Liver (tissue), 3 donors: ENCODE measurements around the gene STUM.

Source experiments
- EGR1 ChIP-seq, 2 donors: IDR thresholded peaks; 2 replicates each; pipeline ENCODE4 v1.6.1; 2016 to 2018; ENCODE audit warnings: antibody characterized with exemption in 2 of 2, low read depth in 2 of 2
- GABPA ChIP-seq, 2 donors: IDR thresholded peaks in 1 of 2; conservative IDR thresholded peaks in 1 of 2; 2 replicates each; pipeline ENCODE4 v1.6.1; 2016; ENCODE audit warnings: antibody characterized with exemption in 2 of 2, mild to moderate bottlenecking in 1 of 2, moderate library complexity in 1 of 2
- JUND ChIP-seq, 2 donors: IDR thresholded peaks; 2 replicates each; pipeline ENCODE4 v1.6.1; 2016; ENCODE audit warnings: antibody characterized with exemption in 2 of 2
- RAD21 ChIP-seq, 2 donors: IDR thresholded peaks; 2 replicates each; pipeline ENCODE4 v1.6.1; 2016; ENCODE audit warnings: antibody characterized with exemption in 2 of 2, mild to moderate bottlenecking in 2 of 2
- SP1 ChIP-seq: IDR thresholded peaks from 2 replicates; pipeline ENCODE4 v1.6.1; 2018; ENCODE audit warnings: antibody characterized with exemption, mild to moderate bottlenecking
- TAF1 ChIP-seq: conservative IDR thresholded peaks from 2 replicates; pipeline ENCODE4 v1.6.1; 2016; ENCODE audit warnings: antibody characterized with exemption, mild to moderate bottlenecking
- YY1 ChIP-seq: IDR thresholded peaks from 2 replicates; pipeline ENCODE4 v1.6.1; 2016; ENCODE audit warnings: antibody characterized with exemption, mild to moderate bottlenecking
- TF ChIP-seq, protein P1 (sequence below): fragments of 150-350 bp; IDR thresholded peaks from 2 replicates; pipeline ENCODE4 v1.5.1; 2017; ENCODE audit warnings: improper control_type of control experiment, low read depth, low read length; ENCODE audit not compliant: missing input control
- TF ChIP-seq, protein P2 (sequence below): IDR thresholded peaks from 2 replicates; pipeline ENCODE4 v1.6.1; 2016; ENCODE audit warnings: antibody characterized with exemption, mild to moderate bottlenecking
- TF ChIP-seq, protein P3 (sequence below): IDR thresholded peaks from 2 replicates; pipeline ENCODE4 v1.6.1; 2016; ENCODE audit warnings: antibody characterized with exemption
- TF ChIP-seq, protein P4 (sequence below): IDR thresholded peaks from 2 replicates; pipeline ENCODE4 v1.6.1; 2016; ENCODE audit warnings: antibody characterized with exemption
- donor health status: healthy.
- donor health status: healthy.

DNA sequence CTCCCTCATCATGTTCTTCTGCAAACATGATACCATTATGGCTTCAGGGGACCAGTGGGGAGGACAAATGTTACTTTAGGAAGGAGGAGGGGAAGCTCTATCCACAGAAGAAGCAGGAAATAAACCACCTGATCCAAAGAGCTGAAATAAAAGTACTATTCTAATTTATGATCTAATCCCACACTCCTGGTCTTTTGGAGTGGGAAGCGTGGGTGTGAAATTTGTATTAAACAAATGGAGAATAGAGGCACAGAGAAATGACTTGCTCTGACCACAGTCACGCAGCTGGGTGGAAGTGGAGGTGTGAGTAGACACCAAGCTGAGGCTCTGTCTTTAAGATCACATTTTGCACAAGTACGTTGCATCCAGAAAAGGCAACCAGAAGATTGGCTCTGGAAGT is 14.5 kb upstream of the STUM start:
- TF ChIP-seq YY1: no peak
- TF ChIP-seq, protein P1, sequence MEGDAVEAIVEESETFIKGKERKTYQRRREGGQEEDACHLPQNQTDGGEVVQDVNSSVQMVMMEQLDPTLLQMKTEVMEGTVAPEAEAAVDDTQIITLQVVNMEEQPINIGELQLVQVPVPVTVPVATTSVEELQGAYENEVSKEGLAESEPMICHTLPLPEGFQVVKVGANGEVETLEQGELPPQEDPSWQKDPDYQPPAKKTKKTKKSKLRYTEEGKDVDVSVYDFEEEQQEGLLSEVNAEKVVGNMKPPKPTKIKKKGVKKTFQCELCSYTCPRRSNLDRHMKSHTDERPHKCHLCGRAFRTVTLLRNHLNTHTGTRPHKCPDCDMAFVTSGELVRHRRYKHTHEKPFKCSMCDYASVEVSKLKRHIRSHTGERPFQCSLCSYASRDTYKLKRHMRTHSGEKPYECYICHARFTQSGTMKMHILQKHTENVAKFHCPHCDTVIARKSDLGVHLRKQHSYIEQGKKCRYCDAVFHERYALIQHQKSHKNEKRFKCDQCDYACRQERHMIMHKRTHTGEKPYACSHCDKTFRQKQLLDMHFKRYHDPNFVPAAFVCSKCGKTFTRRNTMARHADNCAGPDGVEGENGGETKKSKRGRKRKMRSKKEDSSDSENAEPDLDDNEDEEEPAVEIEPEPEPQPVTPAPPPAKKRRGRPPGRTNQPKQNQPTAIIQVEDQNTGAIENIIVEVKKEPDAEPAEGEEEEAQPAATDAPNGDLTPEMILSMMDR: no peak
- TF ChIP-seq GABPA (IDR thresholded peaks at IDR 0.05 in 1 of 2, conservative IDR thresholded peaks at IDR 0.05 in 1 of 2): no peak
- no peak for TF ChIP-seq RAD21 (IDR thresholded peaks at IDR 0.05)
- TF ChIP-seq, protein P2, sequence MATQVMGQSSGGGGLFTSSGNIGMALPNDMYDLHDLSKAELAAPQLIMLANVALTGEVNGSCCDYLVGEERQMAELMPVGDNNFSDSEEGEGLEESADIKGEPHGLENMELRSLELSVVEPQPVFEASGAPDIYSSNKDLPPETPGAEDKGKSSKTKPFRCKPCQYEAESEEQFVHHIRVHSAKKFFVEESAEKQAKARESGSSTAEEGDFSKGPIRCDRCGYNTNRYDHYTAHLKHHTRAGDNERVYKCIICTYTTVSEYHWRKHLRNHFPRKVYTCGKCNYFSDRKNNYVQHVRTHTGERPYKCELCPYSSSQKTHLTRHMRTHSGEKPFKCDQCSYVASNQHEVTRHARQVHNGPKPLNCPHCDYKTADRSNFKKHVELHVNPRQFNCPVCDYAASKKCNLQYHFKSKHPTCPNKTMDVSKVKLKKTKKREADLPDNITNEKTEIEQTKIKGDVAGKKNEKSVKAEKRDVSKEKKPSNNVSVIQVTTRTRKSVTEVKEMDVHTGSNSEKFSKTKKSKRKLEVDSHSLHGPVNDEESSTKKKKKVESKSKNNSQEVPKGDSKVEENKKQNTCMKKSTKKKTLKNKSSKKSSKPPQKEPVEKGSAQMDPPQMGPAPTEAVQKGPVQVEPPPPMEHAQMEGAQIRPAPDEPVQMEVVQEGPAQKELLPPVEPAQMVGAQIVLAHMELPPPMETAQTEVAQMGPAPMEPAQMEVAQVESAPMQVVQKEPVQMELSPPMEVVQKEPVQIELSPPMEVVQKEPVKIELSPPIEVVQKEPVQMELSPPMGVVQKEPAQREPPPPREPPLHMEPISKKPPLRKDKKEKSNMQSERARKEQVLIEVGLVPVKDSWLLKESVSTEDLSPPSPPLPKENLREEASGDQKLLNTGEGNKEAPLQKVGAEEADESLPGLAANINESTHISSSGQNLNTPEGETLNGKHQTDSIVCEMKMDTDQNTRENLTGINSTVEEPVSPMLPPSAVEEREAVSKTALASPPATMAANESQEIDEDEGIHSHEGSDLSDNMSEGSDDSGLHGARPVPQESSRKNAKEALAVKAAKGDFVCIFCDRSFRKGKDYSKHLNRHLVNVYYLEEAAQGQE: no peak
- TF ChIP-seq EGR1 (IDR thresholded peaks at IDR 0.05; ENCODE audit: low read depth in 2 of 2): no peak
- TF ChIP-seq, protein P3, sequence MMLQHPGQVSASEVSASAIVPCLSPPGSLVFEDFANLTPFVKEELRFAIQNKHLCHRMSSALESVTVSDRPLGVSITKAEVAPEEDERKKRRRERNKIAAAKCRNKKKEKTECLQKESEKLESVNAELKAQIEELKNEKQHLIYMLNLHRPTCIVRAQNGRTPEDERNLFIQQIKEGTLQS: no peak
- TF ChIP-seq TAF1: no peak
- no peak for TF ChIP-seq SP1
- TF ChIP-seq, protein P4, sequence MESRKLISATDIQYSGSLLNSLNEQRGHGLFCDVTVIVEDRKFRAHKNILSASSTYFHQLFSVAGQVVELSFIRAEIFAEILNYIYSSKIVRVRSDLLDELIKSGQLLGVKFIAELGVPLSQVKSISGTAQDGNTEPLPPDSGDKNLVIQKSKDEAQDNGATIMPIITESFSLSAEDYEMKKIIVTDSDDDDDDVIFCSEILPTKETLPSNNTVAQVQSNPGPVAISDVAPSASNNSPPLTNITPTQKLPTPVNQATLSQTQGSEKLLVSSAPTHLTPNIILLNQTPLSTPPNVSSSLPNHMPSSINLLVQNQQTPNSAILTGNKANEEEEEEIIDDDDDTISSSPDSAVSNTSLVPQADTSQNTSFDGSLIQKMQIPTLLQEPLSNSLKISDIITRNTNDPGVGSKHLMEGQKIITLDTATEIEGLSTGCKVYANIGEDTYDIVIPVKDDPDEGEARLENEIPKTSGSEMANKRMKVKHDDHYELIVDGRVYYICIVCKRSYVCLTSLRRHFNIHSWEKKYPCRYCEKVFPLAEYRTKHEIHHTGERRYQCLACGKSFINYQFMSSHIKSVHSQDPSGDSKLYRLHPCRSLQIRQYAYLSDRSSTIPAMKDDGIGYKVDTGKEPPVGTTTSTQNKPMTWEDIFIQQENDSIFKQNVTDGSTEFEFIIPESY: no peak
- no peak for TF ChIP-seq JUND (IDR thresholded peaks at IDR 0.05)
